ENCODE data around the gene SLC26A8. TPM values are rescaled to one million over a fixed set of nuclear protein-coding genes. Genes with fewer than 3 reads are reported as not detected.

The SLC26A8 gene
- total RNA-seq, 1 experiment from 2014 or later = not detected

GRCh38 chr6:35903679-35904078, 120.8 kb downstream of the SLC26A8 start:
- Histone ChIP-seq H3K4me2 (ENCODE audit: low read length) (no peak overlapping the region), H3K27ac (ENCODE audit: low read depth, low read length) (no peak overlapping the region), H3K9me2 (ENCODE audit: insufficient read depth) (no peaks in the 10 kb centered on the region), H3K9ac (ENCODE audit: low read length) (no peak overlapping the region), H3K27me3 (ENCODE audit: insufficient read depth, low read length) (no peaks in the 10 kb centered on the region), H3K79me2 (ENCODE audit: insufficient read depth, low read length) (peaks cover 98% of the 10 kb centered on the region), H3K4me3 (replicated peaks in 1 of 2; ENCODE audit: low read depth in 1 of 2, low read length in 2 of 2) (no peak overlapping the region), H4K20me1 (ENCODE audit: insufficient read depth) (peaks cover 9% of the 10 kb centered on the region; the same call in 1 of the 2 replicates), H2AFZ (ENCODE audit: low read depth, low read length, poor library complexity, severe bottlenecking) (no peak overlapping the region), H3K36me3 (ENCODE audit: control insufficient read depth in 1 of 2, insufficient read depth in 2 of 2, low read length in 2 of 2) (peaks cover 6 to 44% of the 10 kb centered on the region in 2 experiments; a peak in 2 of 4 replicates), H3K9me3 (ENCODE audit: control insufficient read depth in 1 of 2, insufficient read depth in 1 of 2, low read depth in 1 of 2, low read length in 2 of 2) (no peaks in the 10 kb centered on the region), H3K4me1 (ENCODE audit: control insufficient read depth in 1 of 2, insufficient read depth in 2 of 2, low read length in 2 of 2) (no peaks in the 10 kb centered on the region; a peak in 1 of 4 replicates)
- TF ChIP-seq ZBTB33 (IDR thresholded peaks at IDR 0.05; ENCODE audit: extremely low read depth, insufficient replicate concordance, low read length) (no peak), SIN3A (IDR thresholded peaks at IDR 0.05; ENCODE audit: low read depth) (no peak), MAX (IDR thresholded peaks at IDR 0.05) (no peak), CBX3 (IDR thresholded peaks at IDR 0.05; ENCODE audit: low read depth) (no peak), POLR2AphosphoS5 (IDR thresholded peaks at IDR 0.05; ENCODE audit: low read depth, low read length) (no peak), ZNF274 (IDR thresholded peaks at IDR 0.05; ENCODE audit: low read depth, low read length) (no peak), RAD21 (IDR thresholded peaks at IDR 0.05; ENCODE audit: low read depth) (no peak), ATF3 (IDR thresholded peaks at IDR 0.05) (no peak), EZH2phosphoT487 (IDR thresholded peaks at IDR 0.05; ENCODE audit: borderline replicate concordance) (no peak), JUND (IDR thresholded peaks at IDR 0.05) (no peak), SRF (IDR thresholded peaks at IDR 0.05; ENCODE audit: low read depth) (no peak), YY1 (IDR thresholded peaks at IDR 0.05; ENCODE audit: extremely low read depth, insufficient replicate concordance, low read depth, low read length) (no peak), FOSL1 (IDR thresholded peaks at IDR 0.05; ENCODE audit: low read depth) (no peak), ELF1 (IDR thresholded peaks at IDR 0.05; ENCODE audit: borderline replicate concordance, low read depth) (no peak), ZFX (IDR thresholded peaks at IDR 0.05) (no peak), REST (IDR thresholded peaks at IDR 0.05; ENCODE audit: low read depth) (no peak)
- no peak for ATAC-seq
- intact Hi-C loops (cut with micrococcal nuclease) = no loop called here
- CTCF ChIA-PET = no interaction called here
- no peak for DNase-seq (ENCODE audit: low read depth, low spot score)
- RAD21 ChIA-PET (ENCODE audit: low non-redundant PET in 1 of 2, low total read pairs in 2 of 2, uncharacterized antibody in 2 of 2, unreplicated experiment in 2 of 2) = no interaction called here
- no TSS peak for BruUV-seq (replicated peaks)
- POLR2A ChIA-PET = no interaction called here

Data from HCT116 (cell line).